Panc1 (cell line): ENCODE measurements around the gene RGS3. TPM values are rescaled to one million over a fixed set of nuclear protein-coding genes. Genes with fewer than 3 reads are reported as not detected.
A peak's percentile ranks its signal among the peaks of the same experiment; 100 is the strongest.

Experiments
- ATAC-seq: fragments of 200-7000 bp; cut with Tn5 transposase; 2 replicates; pipeline ENCODE4 v1.9.1; 2020; ENCODE audit warnings: mild to moderate bottlenecking, moderate library complexity
- BruUV-seq: library from RNA; stranded (reverse); fragments of 400-500 nt; replicated peaks from 2 replicates; lab custom pipeline; 2021; lab: Mats Ljungman, UMichigan
- CTCF ChIA-PET: fragments of 300-600 bp; sonication (Branson Sonifier 250); formaldehyde crosslinking; loops from one replicate; lab custom pipeline; 2022; ENCODE audit warnings: antibody characterized with exemption; lab: Charles Lee
- POLR2A ChIA-PET: fragments of 300-600 bp; sonication (Branson Sonifier 250); formaldehyde crosslinking; loops from one replicate; lab custom pipeline; 2022; ENCODE audit warnings: antibody characterized with exemption; lab: Charles Lee
- DNase-seq: peaks from one replicate; pipeline ENCODE4 v3.0.0-alpha.2; 2010; ENCODE audit warnings: low read depth, low spot score
- H3K27ac ChIP-seq: 2 replicates; pipeline ENCODE4 v1.5.1; 2011; ENCODE audit warnings: mild to moderate bottlenecking, low read length, inconsistent platforms
- H3K27me3 ChIP-seq: fragments of 200-500 bp; sonication (Bioruptor generic); 2 replicates; pipeline ENCODE4 v1.6.0; 2014; ENCODE audit warnings: low read length, inconsistent platforms; ENCODE audit not compliant: control insufficient read depth, insufficient read depth
- H3K36me3 ChIP-seq: fragments of 200-500 bp; sonication (Bioruptor generic); 2 replicates; pipeline ENCODE4 v1.5.1; 2014; ENCODE audit warnings: inconsistent platforms, mild to moderate bottlenecking, low read length, moderate library complexity; ENCODE audit not compliant: control insufficient read depth, insufficient read depth
- H3K4me1 ChIP-seq: 2 replicates; pipeline ENCODE4 v1.5.1; 2011; ENCODE audit warnings: inconsistent platforms, mild to moderate bottlenecking, low read length, moderate library complexity; ENCODE audit not compliant: control insufficient read depth, insufficient read depth
- H3K4me3 ChIP-seq, 2 experiments: 2 replicates each; pipeline ENCODE4 v1.5.1; 2011 to 2012; ENCODE audit warnings: low read depth in 2 of 2, low read length in 2 of 2, mild to moderate bottlenecking in 2 of 2, inconsistent platforms in 1 of 2, moderate library complexity in 1 of 2
- H3K9me3 ChIP-seq: fragments of 200-500 bp; sonication (Bioruptor generic); 2 replicates; pipeline ENCODE4 v1.5.1; 2014; ENCODE audit warnings: low read depth, mild to moderate bottlenecking, inconsistent platforms, low read length, moderate library complexity; ENCODE audit not compliant: control insufficient read depth, insufficient read depth
- POLR2AphosphoS5 ChIP-seq: IDR thresholded peaks from 2 replicates; pipeline ENCODE4 v1.6.1; 2012; ENCODE audit warnings: mild to moderate bottlenecking, low read depth, low read length, moderate library complexity
- SIN3A ChIP-seq: IDR thresholded peaks from 2 replicates; pipeline ENCODE4 v1.6.1; 2012; ENCODE audit warnings: low read depth, mild to moderate bottlenecking, low read length, moderate library complexity, borderline replicate concordance; ENCODE audit not compliant: insufficient read depth
- TCF7L2 ChIP-seq: IDR thresholded peaks from 2 replicates; pipeline ENCODE4 v1.6.1; 2011; ENCODE audit warnings: mild to moderate bottlenecking, low read depth, low read length, inconsistent platforms
- in situ Hi-C: cut with HindIII; loops from 2 replicates; pipeline ENCODE4 v1.10.0; 2016; ENCODE audit warnings: low sequenced_read_pairs, low pct_unique_long_range_greater_than_20kb
- intact Hi-C: fragments of 100-400 bp; cut with micrococcal nuclease; formaldehyde crosslinking; loops from one replicate; pipeline ENCODE4 v1.10.0; 2022; ENCODE audit not compliant: unreplicated experiment
- total RNA-seq: library from RNA; stranded (reverse); gene quantifications from one replicate; pipeline ENCODE4 v1.2.1, GENCODE V29; 2021; ENCODE audit not compliant: unreplicated experiment
- TF ChIP-seq, protein P1 (sequence below): fragments of 450-650 bp; IDR thresholded peaks from 2 replicates; pipeline ENCODE4 v1.5.1; 2017; ENCODE audit warnings: mild to moderate bottlenecking
- TF ChIP-seq, protein P2 (sequence below), 2 experiments: IDR thresholded peaks; 2 replicates each; pipeline ENCODE4 v1.6.1; 2011 to 2012; ENCODE audit warnings: low read depth in 2 of 2, control low read depth in 1 of 2, low read length in 1 of 2, mild to moderate bottlenecking in 1 of 2, moderate library complexity in 1 of 2; ENCODE audit not compliant: insufficient read depth in 1 of 2

RGS3 gene
- total RNA-seq, 1 experiment from 2014 or later: 15.1 TPM

DNA sequence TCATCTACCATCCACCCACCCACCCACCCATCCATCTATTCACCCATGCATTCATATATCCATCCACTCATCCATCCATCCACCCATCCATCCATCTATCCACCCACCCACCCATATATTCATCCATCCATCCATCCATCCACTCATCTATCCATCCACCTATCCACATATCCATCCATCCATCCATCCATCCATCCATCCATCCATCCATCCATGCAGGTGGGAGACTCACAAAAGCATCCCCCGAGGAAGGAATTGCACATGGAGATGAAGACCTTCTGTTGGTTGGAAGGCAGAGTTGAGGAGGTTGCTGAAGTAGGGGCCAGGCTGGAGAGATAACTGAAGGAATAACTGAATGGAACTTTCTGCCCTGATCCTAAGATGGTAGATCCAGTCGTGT is 126.9 kb downstream of the RGS3 start:
- no peaks in the 10 kb centered on the region for H3K9me3 ChIP-seq

DNA sequence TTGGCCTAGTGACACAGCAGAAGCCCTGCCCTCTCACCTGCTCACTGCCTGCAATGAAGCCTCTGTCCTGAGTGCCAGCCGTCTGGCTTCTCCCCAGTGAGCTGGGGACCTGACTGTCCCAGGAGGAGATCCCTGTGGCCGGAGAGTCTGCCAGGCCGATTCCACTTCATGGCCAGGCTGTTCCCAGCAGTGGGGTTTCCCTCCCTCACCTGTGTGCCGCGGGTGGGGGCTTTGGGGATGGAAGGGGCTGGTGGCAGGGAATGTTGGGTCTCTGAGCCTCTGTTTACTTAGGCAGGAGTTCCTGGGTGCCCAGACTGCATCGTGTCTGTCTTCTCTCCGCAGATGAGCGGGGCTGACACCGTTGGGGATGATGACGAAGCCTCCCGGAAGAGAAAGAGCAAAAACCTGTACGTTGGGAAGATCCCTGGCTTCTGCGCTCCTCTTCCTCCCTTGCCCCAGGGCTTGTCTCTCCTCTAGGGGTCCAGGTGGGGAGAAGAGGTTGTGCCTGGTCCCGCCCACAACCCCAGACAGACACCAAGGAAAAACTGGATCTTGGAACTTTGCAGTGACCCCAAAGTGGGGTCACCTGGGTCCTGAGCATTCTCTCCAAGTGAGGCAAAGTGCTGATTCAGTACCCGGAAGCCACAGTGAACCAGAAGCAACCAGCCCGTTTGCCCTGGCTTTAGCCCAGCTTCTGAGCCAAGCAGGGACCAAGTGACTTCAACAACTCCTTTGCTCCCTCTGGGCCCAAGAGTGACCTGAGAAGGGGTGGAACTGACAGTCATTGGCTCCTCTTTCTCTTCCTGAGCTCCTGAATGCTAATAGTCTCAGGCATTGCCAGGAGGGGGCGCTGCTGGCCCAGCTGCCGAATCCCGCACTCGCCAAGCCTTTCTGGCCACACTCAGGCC is 127.7 kb downstream of the RGS3 start:
- ChIA-PET CTCF (interaction anchor here (0.5 to 6.9 kb wide), 6 partner anchors 12 to 317 kb away, joined by 3 to 65 read pairs (median 4); no protein-coding TSS in a partner anchor), POLR2A (no interaction called here)
- ATAC-seq (peak; percentile 72), DNase-seq (no peak)
- in situ Hi-C loops: no loop called here
- Histone ChIP-seq H3K9me3 (no peaks in the 10 kb centered on the region), H3K4me3 (no peak overlapping the region), H3K4me1 (peaks cover 5% of the 10 kb centered on the region), H3K27me3 (no peaks in the 10 kb centered on the region), H3K27ac (no peak overlapping the region), H3K36me3 (no peaks in the 10 kb centered on the region)
- TF ChIP-seq, protein P1, sequence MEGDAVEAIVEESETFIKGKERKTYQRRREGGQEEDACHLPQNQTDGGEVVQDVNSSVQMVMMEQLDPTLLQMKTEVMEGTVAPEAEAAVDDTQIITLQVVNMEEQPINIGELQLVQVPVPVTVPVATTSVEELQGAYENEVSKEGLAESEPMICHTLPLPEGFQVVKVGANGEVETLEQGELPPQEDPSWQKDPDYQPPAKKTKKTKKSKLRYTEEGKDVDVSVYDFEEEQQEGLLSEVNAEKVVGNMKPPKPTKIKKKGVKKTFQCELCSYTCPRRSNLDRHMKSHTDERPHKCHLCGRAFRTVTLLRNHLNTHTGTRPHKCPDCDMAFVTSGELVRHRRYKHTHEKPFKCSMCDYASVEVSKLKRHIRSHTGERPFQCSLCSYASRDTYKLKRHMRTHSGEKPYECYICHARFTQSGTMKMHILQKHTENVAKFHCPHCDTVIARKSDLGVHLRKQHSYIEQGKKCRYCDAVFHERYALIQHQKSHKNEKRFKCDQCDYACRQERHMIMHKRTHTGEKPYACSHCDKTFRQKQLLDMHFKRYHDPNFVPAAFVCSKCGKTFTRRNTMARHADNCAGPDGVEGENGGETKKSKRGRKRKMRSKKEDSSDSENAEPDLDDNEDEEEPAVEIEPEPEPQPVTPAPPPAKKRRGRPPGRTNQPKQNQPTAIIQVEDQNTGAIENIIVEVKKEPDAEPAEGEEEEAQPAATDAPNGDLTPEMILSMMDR: peak; percentile 88
- TF ChIP-seq POLR2AphosphoS5: no peak
- intact Hi-C loops: loop anchor here (1.0 to 2.0 kb wide), 2 partner anchors 64 to 144 kb away; no protein-coding TSS in a partner anchor
- BruUV-seq: no TSS peak

More for the DNA sequence above, 126.9 kb downstream of the RGS3 start:
- H3K36me3 ChIP-seq: no peaks in the 10 kb centered on the region
- DNase-seq (no peak), ATAC-seq (no peak)
- ChIA-PET CTCF (interaction anchor here (6.9 kb wide), 1 partner anchor 66 kb away, joined by 65 read pairs; no protein-coding TSS in a partner anchor), POLR2A (interaction anchor here (0.8 kb wide), 1 partner anchor 11 kb away, joined by 3 read pairs; no protein-coding TSS in a partner anchor)
- peaks cover 5% of the 10 kb centered on the region for H3K4me1 ChIP-seq
- no peak overlapping the region for H3K4me3 ChIP-seq
- no TSS peak for BruUV-seq
- H3K27me3 ChIP-seq: no peaks in the 10 kb centered on the region
- intact Hi-C loops: loop anchor here (2.0 kb wide), 1 partner anchor 144 kb away; no protein-coding TSS in a partner anchor
- H3K27ac ChIP-seq: no peak overlapping the region
- in situ Hi-C loops: no loop called here
- TF ChIP-seq, protein P1: no peak
- TF ChIP-seq TCF7L2 (no peak), SIN3A (no peak), POLR2AphosphoS5 (no peak)
- TF ChIP-seq, protein P2, sequence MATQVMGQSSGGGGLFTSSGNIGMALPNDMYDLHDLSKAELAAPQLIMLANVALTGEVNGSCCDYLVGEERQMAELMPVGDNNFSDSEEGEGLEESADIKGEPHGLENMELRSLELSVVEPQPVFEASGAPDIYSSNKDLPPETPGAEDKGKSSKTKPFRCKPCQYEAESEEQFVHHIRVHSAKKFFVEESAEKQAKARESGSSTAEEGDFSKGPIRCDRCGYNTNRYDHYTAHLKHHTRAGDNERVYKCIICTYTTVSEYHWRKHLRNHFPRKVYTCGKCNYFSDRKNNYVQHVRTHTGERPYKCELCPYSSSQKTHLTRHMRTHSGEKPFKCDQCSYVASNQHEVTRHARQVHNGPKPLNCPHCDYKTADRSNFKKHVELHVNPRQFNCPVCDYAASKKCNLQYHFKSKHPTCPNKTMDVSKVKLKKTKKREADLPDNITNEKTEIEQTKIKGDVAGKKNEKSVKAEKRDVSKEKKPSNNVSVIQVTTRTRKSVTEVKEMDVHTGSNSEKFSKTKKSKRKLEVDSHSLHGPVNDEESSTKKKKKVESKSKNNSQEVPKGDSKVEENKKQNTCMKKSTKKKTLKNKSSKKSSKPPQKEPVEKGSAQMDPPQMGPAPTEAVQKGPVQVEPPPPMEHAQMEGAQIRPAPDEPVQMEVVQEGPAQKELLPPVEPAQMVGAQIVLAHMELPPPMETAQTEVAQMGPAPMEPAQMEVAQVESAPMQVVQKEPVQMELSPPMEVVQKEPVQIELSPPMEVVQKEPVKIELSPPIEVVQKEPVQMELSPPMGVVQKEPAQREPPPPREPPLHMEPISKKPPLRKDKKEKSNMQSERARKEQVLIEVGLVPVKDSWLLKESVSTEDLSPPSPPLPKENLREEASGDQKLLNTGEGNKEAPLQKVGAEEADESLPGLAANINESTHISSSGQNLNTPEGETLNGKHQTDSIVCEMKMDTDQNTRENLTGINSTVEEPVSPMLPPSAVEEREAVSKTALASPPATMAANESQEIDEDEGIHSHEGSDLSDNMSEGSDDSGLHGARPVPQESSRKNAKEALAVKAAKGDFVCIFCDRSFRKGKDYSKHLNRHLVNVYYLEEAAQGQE (IDR thresholded peaks at IDR 0.05; ENCODE audit: insufficient read depth in 1 of 2, low read depth in 2 of 2, low read length in 1 of 2): no peak
